ENCODE measurements around the gene NTM. TPM values are rescaled to one million over a fixed set of nuclear protein-coding genes. Genes with fewer than 3 reads are reported as not detected.

The NTM gene
- total and polyA plus RNA-seq, 2 donors (not counting 1 experiment from before 2014, with no cell fraction given): 12.3 to 28.6 TPM

- H3K36me3 ChIP-seq (ENCODE audit: control insufficient read depth, insufficient read depth, low read length): no peaks in the 10 kb centered on the region
- no peak overlapping the region for H3K4me3 ChIP-seq (replicated peaks in 1 of 4; ENCODE audit: control extremely low read depth in 1 of 4, insufficient read depth in 1 of 4, low read depth in 3 of 4, low read length in 4 of 4)
- peaks cover 5% of the 10 kb centered on the region for H3K27me3 ChIP-seq (ENCODE audit: control insufficient read depth, insufficient read depth, low read length)
- H4K20me1 ChIP-seq (ENCODE audit: control insufficient read depth, extremely low read depth, insufficient read depth, low read length): no peaks in the 10 kb centered on the region
- H2AFZ ChIP-seq (ENCODE audit: low read length): no peak overlapping the region
- H3K79me2 ChIP-seq (ENCODE audit: control insufficient read depth, insufficient read depth, low read length): no peaks in the 10 kb centered on the region
- no peaks in the 10 kb centered on the region for H3K4me1 ChIP-seq (ENCODE audit: control insufficient read depth, extremely low read depth, insufficient read depth, low read length)
- no peak overlapping the region for H3K4me2 ChIP-seq (ENCODE audit: extremely low read depth, insufficient read depth, low read length)
- DNase-seq (ENCODE audit: low read depth in 2 of 2): no peak
- H3K9me3 ChIP-seq (ENCODE audit: control insufficient read depth, insufficient read depth, low read depth, low read length): no peaks in the 10 kb centered on the region
- H3K9ac ChIP-seq (ENCODE audit: insufficient read depth, low read length): no peak overlapping the region
- TF ChIP-seq CTCF (conservative IDR thresholded peaks at IDR 0.05 in 1 of 2, IDR thresholded peaks at IDR 0.05 in 1 of 2; ENCODE audit: low read depth in 1 of 2, low read length in 2 of 2) (no peak), EZH2 (IDR thresholded peaks at IDR 0.05; ENCODE audit: low read length, missing control alignments) (no peak)
- H3K27ac ChIP-seq (ENCODE audit: insufficient read depth, low read length): no peak overlapping the region
Measured at GRCh38 chr11:131833366-131833765, 463.0 kb downstream of the NTM start.

GRCh38 chr11:131837562-131837961 is 467.1 kb downstream of the NTM start:
- no peaks in the 10 kb centered on the region for H3K9me3 ChIP-seq (ENCODE audit: control insufficient read depth, insufficient read depth, low read depth, low read length)
- DNase-seq (ENCODE audit: low read depth in 2 of 2): no peak
- H3K27me3 ChIP-seq (ENCODE audit: control insufficient read depth, insufficient read depth, low read length): peaks cover 2% of the 10 kb centered on the region
- H3K9ac ChIP-seq (ENCODE audit: insufficient read depth, low read length): no peak overlapping the region
- no peaks in the 10 kb centered on the region for H3K36me3 ChIP-seq (ENCODE audit: control insufficient read depth, insufficient read depth, low read length)
- H3K4me1 ChIP-seq (ENCODE audit: control insufficient read depth, extremely low read depth, insufficient read depth, low read length): no peaks in the 10 kb centered on the region
- no peak overlapping the region for H3K4me3 ChIP-seq (replicated peaks in 1 of 4; ENCODE audit: control extremely low read depth in 1 of 4, insufficient read depth in 1 of 4, low read depth in 3 of 4, low read length in 4 of 4)
- no peaks in the 10 kb centered on the region for H4K20me1 ChIP-seq (ENCODE audit: control insufficient read depth, extremely low read depth, insufficient read depth, low read length)
- no peaks in the 10 kb centered on the region for H3K79me2 ChIP-seq (ENCODE audit: control insufficient read depth, insufficient read depth, low read length)
- TF ChIP-seq EZH2 (IDR thresholded peaks at IDR 0.05; ENCODE audit: low read length, missing control alignments): no peak
- TF ChIP-seq CTCF (conservative IDR thresholded peaks at IDR 0.05 in 1 of 2, IDR thresholded peaks at IDR 0.05 in 1 of 2; ENCODE audit: low read depth in 1 of 2, low read length in 2 of 2): no peak
- H3K4me2 ChIP-seq (ENCODE audit: extremely low read depth, insufficient read depth, low read length): no peak overlapping the region
- no peak overlapping the region for H2AFZ ChIP-seq (ENCODE audit: low read length)
- no peak overlapping the region for H3K27ac ChIP-seq (ENCODE audit: insufficient read depth, low read length)

- Histone ChIP-seq H2AFZ (ENCODE audit: low read length) (no peak overlapping the region), H3K36me3 (ENCODE audit: control insufficient read depth, insufficient read depth, low read length) (no peaks in the 10 kb centered on the region), H3K9me3 (ENCODE audit: control insufficient read depth, insufficient read depth, low read depth, low read length) (no peaks in the 10 kb centered on the region), H3K27ac (ENCODE audit: insufficient read depth, low read length) (no peak overlapping the region), H3K79me2 (ENCODE audit: control insufficient read depth, insufficient read depth, low read length) (no peaks in the 10 kb centered on the region), H3K27me3 (ENCODE audit: control insufficient read depth, insufficient read depth, low read length) (peaks cover 2% of the 10 kb centered on the region), H4K20me1 (ENCODE audit: control insufficient read depth, extremely low read depth, insufficient read depth, low read length) (no peaks in the 10 kb centered on the region), H3K9ac (ENCODE audit: insufficient read depth, low read length) (no peak overlapping the region), H3K4me3 (replicated peaks in 1 of 4; ENCODE audit: control extremely low read depth in 1 of 4, insufficient read depth in 1 of 4, low read depth in 3 of 4, low read length in 4 of 4) (no peak overlapping the region), H3K4me1 (ENCODE audit: control insufficient read depth, extremely low read depth, insufficient read depth, low read length) (no peaks in the 10 kb centered on the region), H3K4me2 (ENCODE audit: extremely low read depth, insufficient read depth, low read length) (no peak overlapping the region)
- no peak for DNase-seq (ENCODE audit: low read depth in 2 of 2)
- TF ChIP-seq CTCF (conservative IDR thresholded peaks at IDR 0.05 in 1 of 2, IDR thresholded peaks at IDR 0.05 in 1 of 2; ENCODE audit: low read depth in 1 of 2, low read length in 2 of 2): no peak
- no peak for TF ChIP-seq EZH2 (IDR thresholded peaks at IDR 0.05; ENCODE audit: low read length, missing control alignments)
Measured at GRCh38 chr11:131838016-131838415, 467.6 kb downstream of the NTM start.
